ENCODE measurements around the gene KAZN. TPM values are rescaled to one million over a fixed set of nuclear protein-coding genes. Genes with fewer than 3 reads are reported as not detected.

KAZN gene
- total and polyA plus RNA-seq, 11 donors: 0.65 to 6.5 (median 2.3) TPM

GRCh38 chr1:14732728-14733047 is 134.2 kb downstream of the KAZN start:
- intact Hi-C loops (cut with DNase I): loop anchor here in 4 of 10 donors (5.0 to 10.0 kb wide), 2 partner anchors 618 to 620 kb away; no protein-coding TSS in a partner anchor
- TF ChIP-seq POLR2A (IDR thresholded peaks at IDR 0.05) (no peak), CTCF (IDR thresholded peaks at IDR 0.05) (no peak)
- 63 to 78% (median 73%) methylated on average over 5 of the region's 5 CpGs for WGBS, 4 donors
- Histone ChIP-seq H3K9me3 (no peaks in the 10 kb centered on the region), H3K36me3 (no peaks in the 10 kb centered on the region), H3K4me3 (no peak overlapping the region), H3K4me1 (peaks cover 0 to 11% (median 0%) of the 10 kb centered on the region in 12 donors), H3K27ac (no peak overlapping the region), H3K27me3 (peaks cover 0 to 32% (median 4%) of the 10 kb centered on the region in 9 donors)
- DNase-seq (no peak), ATAC-seq (no peak)

GRCh38 chr1:14733048-14733778 is 134.7 kb downstream of the KAZN start:
- 37 to 54% (median 47%) methylated on average over 21 of the region's 21 CpGs for WGBS, 4 donors
- TF ChIP-seq POLR2A (IDR thresholded peaks at IDR 0.05): no peak
- no peak for TF ChIP-seq CTCF (IDR thresholded peaks at IDR 0.05)
- peaks cover 0 to 11% (median 0%) of the 10 kb centered on the region in 12 donors for H3K4me1 ChIP-seq
- H3K9me3 ChIP-seq: no peaks in the 10 kb centered on the region
- intact Hi-C loops (cut with DNase I): loop anchor here in 4 of 10 donors (5.0 to 10.0 kb wide), 2 partner anchors 618 to 621 kb away; no protein-coding TSS in a partner anchor
- no peak overlapping the region for H3K27ac ChIP-seq
- H3K36me3 ChIP-seq: no peaks in the 10 kb centered on the region
- H3K4me3 ChIP-seq: no peak overlapping the region
- DNase-seq: no peak
- H3K27me3 ChIP-seq: peaks cover 0 to 37% (median 4%) of the 10 kb centered on the region in 9 donors
- no peak for ATAC-seq

- TF ChIP-seq CTCF (IDR thresholded peaks at IDR 0.05) (no peak), POLR2A (IDR thresholded peaks at IDR 0.05) (no peak)
- Histone ChIP-seq H3K27me3 (peaks cover 0 to 43% (median 7%) of the 10 kb centered on the region in 9 donors), H3K27ac (no peak overlapping the region), H3K36me3 (no peaks in the 10 kb centered on the region), H3K4me1 (peaks cover 0 to 11% (median 0%) of the 10 kb centered on the region in 12 donors), H3K9me3 (no peaks in the 10 kb centered on the region), H3K4me3 (no peak overlapping the region)
- 70 to 82% (median 74%) methylated on average over 7 to 10 of the region's 10 CpGs for WGBS, 4 donors
- ATAC-seq: no peak
- intact Hi-C loops (cut with DNase I): loop anchor here in 4 of 10 donors (5.0 to 10.0 kb wide), 2 partner anchors 619 to 621 kb away; no protein-coding TSS in a partner anchor
- DNase-seq: no peak
Observed at GRCh38 chr1:14733779-14734140, 135.3 kb downstream of the KAZN start.

GRCh38 chr1:14735841-14736240 is 137.4 kb downstream of the KAZN start:
- Histone ChIP-seq H3K4me1 (peaks cover 0 to 11% (median 0%) of the 10 kb centered on the region in 12 donors), H3K9me3 (no peaks in the 10 kb centered on the region), H3K27ac (no peak overlapping the region), H3K4me3 (no peak overlapping the region), H3K27me3 (peaks cover 0 to 64% (median 5%) of the 10 kb centered on the region in 9 donors), H3K36me3 (no peaks in the 10 kb centered on the region)
- no peak for ATAC-seq
- 51 to 66% (median 58%) methylated on average over 4 of the region's 4 CpGs for WGBS, 4 donors
- no peak for DNase-seq
- intact Hi-C loops (cut with DNase I): loop anchor here in 1 of 10 donors (10.0 kb wide), 1 partner anchor 621 kb away; no protein-coding TSS in a partner anchor
- TF ChIP-seq POLR2A (IDR thresholded peaks at IDR 0.05) (no peak), CTCF (IDR thresholded peaks at IDR 0.05) (no peak)
